Muscle of back (tissue), 13 donors: ENCODE data around the gene TMEM156. TPM values are rescaled to one million over a fixed set of nuclear protein-coding genes. Genes with fewer than 3 reads are reported as not detected.

Source experiments
- DNase-seq, 3 donors: peaks; one replicate each; pipeline versions ENCODE4 v3.0.0 to v3.0.0-alpha.2; 2013
- long read RNA-seq, 9 donors: transcript quantifications; one replicate each; lab custom pipeline, GENCODE V29; 2026
- polyA plus RNA-seq, 10 donors: library from polyadenylated mRNA; unstranded; fragments of 120-200 nt; gene quantifications; one replicate each; pipeline ENCODE4 v1.2.1, GENCODE V29; 2013; ENCODE audit not compliant: insufficient read length in 10 of 10

TMEM156 gene, protein sequence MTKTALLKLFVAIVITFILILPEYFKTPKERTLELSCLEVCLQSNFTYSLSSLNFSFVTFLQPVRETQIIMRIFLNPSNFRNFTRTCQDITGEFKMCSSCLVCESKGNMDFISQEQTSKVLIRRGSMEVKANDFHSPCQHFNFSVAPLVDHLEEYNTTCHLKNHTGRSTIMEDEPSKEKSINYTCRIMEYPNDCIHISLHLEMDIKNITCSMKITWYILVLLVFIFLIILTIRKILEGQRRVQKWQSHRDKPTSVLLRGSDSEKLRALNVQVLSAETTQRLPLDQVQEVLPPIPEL
- under 1 TPM in 8 of 10 donors, not detected in 2; 0.09 to 0.90 (median 0.31) TPM for polyA plus RNA-seq
- long read RNA-seq, donor 1: 0 reads
- long read RNA-seq, donor 2: 0 reads
- long read RNA-seq, donor 3: 0 reads
- long read RNA-seq, donor 4, partial matches to known transcripts: 12 of 12 reads
- long read RNA-seq, donor 4, other reads (novel, unspliced or antisense): 0 of 12 reads
- long read RNA-seq, donor 5: 0 reads
- long read RNA-seq, donor 6: 0 reads
- long read RNA-seq, donor 7: 0 reads
- long read RNA-seq, donor 8: 0 reads
- long read RNA-seq, donor 9: 0 reads

- no peak for DNase-seq
These were observed at the start of gene TMEM156 for GRCh38 chr4:39032218-39033085. Gene TMEM156, minus strand, starts transcription at chr4:39032409. Its CDS starts 96 bp downstream, at chr4:39032313.

DNA sequence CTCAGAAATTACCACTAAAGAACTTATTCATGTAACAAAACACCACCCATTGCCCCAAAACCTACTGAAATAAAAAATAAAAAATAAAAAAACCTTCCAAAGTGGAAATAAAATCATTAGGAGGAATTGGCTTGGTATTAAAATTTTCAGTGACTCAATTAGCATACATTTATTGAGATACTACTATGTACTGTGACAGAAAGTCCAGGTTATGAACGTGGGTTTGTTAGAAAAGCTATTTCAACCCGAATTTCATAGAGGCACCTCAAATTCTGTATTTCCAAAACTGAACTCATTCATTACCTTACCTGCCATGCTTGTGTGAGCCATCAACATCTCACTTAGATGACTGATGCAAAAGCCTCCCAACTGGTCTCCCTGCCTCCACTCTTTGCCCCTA, 46.6 kb upstream of the TMEM156 start:
- no peak for DNase-seq

GRCh38 chr4:39068907-39069306, 36.7 kb upstream of the TMEM156 start:
- no peak for DNase-seq

DNA sequence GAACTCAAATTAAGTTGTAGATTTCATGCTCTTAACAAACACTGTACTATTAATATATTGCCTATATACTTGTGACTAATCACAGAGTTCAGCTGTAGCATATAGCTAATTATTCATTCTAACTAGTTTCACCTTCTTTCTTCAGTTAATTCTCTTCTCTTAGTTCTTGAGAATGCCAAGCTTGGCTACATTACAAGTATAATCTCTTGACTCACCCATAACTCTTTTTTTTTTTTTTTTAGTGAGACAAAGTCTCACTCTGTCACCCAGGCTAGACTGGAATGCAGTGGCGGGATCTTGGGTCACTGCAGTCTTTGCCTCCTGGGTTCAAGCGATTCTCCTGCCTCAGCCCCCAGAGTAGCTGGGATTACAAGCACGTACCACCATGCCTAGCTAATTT, 35.2 kb upstream of the TMEM156 start:
- no peak for DNase-seq

DNA sequence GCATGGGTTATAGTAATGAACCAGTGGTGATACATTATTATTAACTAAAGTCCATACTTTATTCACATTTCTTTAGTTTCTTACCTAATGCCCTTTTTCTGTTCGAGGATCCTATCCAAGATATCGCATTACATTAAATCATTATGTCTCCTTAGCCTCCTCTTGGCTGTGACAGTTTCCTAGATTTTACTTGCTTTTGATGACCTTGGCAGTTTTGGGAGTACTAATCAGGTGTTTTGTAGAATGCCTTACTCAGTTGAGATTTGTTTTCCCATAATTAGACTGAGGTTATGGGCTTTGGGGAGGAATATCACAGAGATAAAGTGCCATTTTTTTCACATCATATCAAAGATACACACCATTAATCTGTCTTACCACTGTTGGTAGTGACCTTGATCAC, 34.8 kb upstream of the TMEM156 start:
- DNase-seq: no peak

DNA sequence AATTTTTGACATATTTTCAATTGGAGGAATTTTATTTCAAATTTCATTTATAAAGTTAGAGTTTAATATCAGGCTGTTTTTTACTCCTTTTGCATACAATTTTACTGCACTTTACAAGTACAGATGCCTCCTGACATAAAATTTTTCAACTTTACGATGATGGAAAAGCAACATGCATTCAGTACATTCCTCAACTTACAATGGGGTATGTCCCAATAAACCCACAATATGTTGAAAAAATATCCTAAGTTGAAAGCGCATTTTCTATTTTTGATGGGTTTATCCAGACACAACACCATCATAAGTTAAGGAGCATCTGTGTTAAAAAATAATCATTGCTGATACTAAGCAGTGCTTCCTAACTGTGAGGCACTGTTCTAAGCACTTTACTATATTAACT, 34.2 kb upstream of the TMEM156 start:
- no peak for DNase-seq

- no peak for DNase-seq
These were observed 31.2 kb upstream of the TMEM156 start for GRCh38 chr4:39063430-39063829.

GRCh38 chr4:39062770-39063097, 30.5 kb upstream of the TMEM156 start:
- no peak for DNase-seq

DNA sequence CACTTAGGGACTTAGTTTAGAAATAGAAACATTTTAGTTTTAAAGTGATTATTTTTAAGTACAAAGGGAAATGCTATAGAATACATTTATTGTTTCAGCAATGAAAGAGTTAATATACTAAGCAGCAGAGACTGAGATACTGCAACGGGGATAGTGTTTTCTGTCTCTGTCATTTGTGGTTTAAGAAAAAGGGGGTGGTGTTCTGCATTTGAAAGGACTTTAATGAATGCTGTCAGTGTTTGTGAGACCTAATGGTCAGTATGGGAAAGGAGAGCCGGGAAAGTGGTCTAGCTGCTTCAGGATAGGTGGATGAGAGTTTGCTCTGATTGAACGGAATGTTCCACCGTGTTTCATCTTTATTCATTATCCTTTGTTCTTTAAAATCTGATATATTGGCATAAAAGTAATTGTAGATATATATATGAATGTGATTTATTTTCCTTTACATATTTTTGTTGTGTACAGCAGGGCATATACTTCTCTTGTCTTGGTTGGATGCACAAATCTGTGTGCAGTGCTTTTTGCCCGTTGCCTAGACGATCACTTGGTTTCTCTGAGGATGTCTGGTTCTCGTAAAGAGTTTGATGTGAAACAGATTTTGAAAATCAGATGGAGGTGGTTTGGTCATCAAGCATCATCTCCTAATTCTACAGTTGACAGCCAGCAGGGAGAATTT, 30.0 kb upstream of the TMEM156 start, which contains the start of gene KLHL5:
KLHL5 (plus strand) TSS at position 139 of the 676 bp plus-strand sequence; CDS start at position 560, 421 bp downstream.
- DNase-seq: peak in 2 of 3 donors; percentile 15 to 26

DNA sequence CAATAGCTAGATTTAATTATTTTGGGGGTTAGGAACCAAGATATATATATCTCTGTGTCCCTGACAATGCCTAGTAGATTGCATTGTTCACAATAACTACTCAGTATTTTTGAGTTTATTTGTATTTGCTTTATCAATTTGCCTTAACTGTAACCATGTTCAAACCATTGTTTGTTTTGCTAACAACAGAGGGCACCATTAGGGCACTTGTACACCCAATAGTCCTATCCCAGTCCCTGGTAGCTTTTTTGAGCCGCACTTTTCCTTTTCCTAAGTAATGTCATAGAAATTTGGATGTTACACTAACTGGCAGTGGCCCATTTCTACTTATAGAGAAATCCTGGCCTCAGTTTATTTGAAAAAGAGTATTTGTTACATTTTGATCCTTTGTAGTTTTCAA, 29.2 kb upstream of the TMEM156 start:
- no peak for DNase-seq

DNA sequence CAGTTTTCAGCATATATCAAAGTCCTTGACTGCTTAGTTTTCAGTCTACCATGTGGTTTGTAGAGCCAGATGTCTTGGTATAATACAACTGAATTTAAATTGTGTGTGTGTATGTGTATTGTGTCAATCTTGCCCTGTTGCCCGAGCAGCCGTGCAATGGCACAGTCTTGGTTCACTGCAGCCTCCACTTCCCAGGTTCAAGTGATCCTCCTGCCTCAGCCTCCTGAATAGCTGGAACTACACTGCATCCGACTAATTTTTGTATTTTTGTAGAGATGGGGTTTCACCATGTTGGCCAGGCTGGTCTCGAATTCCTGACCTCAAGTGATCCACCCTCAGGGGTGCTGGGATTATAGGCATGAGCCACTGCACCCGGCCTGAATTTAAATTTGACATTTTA, 23.8 kb upstream of the TMEM156 start:
- no peak for DNase-seq

- DNase-seq: no peak
These were observed 22.3 kb upstream of the TMEM156 start for GRCh38 chr4:39054497-39054896.

- DNase-seq: no peak
These were observed 21.8 kb upstream of the TMEM156 start for GRCh38 chr4:39053983-39054382.

DNA sequence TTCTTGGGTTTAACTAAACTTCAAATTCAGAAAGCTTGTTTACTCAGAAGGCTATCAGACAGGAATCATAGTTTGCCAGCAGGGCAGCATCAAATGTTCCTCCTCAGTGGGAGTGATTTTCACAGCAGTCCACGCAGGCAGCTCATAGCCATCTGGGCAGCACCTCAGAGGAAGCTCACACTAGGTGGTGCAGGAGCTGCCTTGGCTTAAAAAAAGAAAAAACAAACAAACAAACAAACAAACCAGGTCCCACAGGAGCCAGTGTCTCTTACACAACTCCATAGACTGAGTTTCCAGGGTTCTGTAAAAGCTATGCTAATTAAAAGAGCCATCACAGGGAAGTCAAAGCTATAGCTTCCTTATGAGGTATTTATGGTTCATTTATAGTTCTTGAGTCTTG, 19.3 kb upstream of the TMEM156 start:
- DNase-seq: no peak

GRCh38 chr4:39050590-39050989, 18.4 kb upstream of the TMEM156 start:
- DNase-seq: no peak

DNA sequence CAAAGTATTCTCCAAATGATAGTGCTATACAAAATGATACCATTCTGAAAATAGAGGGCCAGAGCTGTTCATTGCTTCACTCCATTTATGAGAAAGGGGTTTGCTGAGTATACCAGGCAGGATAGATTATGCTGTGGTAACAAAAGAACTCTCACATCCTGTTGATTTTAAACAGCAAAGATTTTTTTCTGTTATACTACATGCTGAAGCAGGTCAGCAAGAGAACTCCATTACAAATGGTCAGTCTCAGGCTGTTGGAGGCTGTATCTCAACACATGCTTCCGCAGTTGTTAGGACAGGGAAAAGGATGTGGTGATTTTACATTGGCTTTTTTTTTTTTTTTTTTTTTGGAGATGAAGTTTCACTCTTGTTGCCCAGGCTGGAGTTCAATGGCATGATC, 16.1 kb upstream of the TMEM156 start:
- no peak for DNase-seq

- no peak for DNase-seq
These were observed 15.5 kb upstream of the TMEM156 start for GRCh38 chr4:39047681-39048080.

DNA sequence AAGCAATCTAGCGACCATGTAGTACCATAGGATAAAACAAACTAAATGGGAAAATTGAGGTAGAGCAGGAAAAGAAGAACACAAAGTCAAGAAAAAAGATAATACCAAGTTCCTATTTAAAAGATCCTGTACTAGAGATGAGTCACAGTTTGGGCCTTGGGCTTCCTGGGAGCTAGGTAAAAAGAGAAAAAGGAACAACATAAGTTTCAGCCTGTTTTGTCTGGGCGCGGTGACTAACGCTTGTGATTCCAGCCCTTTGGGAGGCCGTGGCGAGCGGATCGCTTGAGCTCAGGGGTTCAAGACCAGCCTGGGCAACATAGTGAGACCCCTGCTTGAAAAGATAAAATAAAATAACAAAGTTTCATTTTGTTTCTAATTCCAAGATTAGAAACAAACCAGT, 14.0 kb upstream of the TMEM156 start:
- DNase-seq: no peak

DNA sequence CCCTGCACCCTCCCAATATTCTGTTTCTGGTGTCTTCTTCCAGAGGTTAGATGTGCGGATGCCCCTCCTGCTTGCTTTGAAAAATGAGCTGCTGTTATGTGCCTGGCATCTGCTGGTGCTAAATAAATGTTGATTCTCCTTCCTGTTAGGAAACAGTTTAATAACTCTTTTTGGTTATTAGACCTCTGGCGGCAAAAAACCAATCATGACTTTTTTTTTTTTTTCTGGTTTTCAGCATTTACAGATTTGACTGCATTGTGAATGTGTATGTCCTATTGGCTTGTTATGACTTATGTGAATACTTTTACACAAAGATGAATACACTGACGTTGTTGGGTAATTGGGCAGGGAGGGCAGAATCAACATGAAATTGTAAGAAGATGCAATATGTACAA, 13.6 kb upstream of the TMEM156 start:
- peak in 1 of 3 donors; percentile 11 for DNase-seq

DNA sequence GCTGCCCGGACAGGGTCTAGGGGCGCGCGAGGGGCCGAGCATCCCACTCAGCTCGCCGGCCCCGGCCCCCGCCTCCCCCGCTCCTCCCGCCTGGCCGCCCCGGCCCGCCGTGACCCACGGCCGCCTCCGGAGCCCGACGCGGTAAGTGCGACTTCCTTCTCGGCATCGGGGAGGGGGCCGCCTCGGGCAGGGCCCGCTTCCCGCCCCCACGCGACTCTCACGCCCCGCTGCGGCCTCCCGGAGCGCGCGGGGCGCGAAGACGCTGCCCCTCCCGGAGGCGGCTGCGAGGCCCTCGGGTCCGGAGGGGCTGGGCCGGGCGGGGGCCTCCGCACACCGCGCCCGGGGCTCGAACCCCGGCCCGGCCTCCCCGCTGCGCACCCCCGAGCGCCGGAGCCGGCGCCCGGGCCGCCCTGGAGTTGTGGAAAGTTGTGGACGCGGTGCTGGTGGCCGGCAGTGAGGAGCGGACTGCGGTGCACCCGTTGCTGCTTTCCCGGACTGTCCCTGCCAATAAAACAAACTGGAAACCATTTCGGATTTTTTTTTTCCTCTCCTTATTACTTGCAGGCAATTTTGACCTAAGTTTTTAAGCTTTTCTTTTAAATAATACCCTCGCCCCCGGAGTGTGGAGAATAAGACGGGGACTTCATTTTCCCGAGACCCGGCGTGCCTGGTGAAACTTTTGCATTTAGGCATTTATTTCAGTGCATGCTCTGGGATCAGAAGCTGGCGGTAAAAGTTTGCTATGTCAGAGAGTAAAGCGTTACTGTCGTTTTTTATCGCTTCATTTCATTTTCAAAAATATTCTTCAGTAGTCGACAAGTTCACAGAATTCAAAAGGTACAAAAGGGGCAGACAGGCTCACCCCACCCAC, 13.0 kb upstream of the TMEM156 start:
- peak in 2 of 3 donors; percentile 40 to 80 for DNase-seq
